HG03469 (cell line): ENCODE results near the gene FNIP2.

Experiments used
- ATAC-seq: cut with Tn5 transposase; IDR thresholded peaks from one replicate; pipeline ENCODE4 v1.9.1; 2021; ENCODE audit warnings: mild to moderate bottlenecking, moderate library complexity, moderate number of reproducible peaks; ENCODE audit not compliant: unreplicated experiment

Gene FNIP2

DNA sequence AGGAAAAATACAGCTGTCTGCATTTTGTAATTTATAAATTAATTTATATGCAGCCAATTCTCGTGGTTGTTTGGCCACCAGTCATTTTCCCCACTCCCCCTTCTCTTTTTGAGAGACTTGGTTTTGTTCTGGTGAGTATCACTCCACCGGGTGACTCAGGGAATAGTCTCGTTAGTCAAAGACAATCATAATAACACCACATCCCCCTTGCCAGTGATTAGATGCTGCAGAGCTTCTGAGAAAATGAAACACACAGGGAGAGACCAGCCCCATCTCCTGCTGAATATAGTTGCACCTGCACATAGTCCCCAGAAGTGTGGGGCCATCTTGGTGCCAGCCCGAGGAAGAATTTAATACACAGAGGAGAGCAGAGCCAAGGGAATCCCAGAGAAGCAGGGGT is 8.0 kb upstream of the FNIP2 start:
- ATAC-seq: no peak

DNA sequence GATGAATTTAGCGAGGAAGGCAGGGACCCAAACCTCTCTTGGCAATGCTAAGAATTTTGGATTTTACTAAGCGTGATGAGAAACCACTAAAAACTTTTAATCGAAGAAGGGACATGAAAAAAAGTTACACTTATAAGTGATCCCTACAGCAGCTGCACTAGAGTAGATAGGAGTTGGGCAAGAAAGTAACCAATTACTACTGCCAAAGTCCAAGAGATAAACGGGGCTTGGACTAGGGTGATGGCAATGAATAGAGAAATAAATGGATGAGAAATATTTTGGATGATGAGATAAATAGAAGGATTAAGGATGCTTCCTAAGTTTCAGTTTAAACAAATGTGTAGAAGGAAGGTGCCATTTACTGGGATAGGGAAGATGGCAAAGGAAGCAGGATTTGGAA is 6.3 kb upstream of the FNIP2 start:
- ATAC-seq: no peak

- ATAC-seq: no peak
Measured at GRCh38 chr4:158763462-158763861, 5.4 kb upstream of the FNIP2 start.

- no peak for ATAC-seq
Measured at GRCh38 chr4:158766434-158767044, 2.3 kb upstream of the FNIP2 start.

DNA sequence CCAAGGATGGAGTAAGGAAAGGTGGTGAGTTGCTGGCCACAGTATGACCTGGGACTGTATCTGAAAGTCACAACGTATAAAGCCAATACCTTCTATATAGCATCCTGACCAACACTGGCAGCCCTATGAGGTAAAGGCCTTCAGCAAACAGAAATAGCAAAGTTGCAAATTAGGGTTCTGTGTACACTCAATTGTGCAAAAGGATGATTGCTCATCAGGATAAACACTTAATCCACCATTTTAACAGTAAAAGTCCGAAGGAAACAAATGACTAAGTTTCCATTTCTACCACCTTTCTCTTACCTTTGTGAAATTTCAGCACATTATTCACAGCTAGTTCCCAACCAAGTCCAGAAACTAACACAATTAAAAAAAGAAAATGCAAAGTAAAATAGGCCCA is 1.4 kb upstream of the FNIP2 start:
- no peak for ATAC-seq

- peak; percentile 15 for ATAC-seq
Measured at GRCh38 chr4:158769175-158769921, 522 bp downstream of the FNIP2 start.

DNA sequence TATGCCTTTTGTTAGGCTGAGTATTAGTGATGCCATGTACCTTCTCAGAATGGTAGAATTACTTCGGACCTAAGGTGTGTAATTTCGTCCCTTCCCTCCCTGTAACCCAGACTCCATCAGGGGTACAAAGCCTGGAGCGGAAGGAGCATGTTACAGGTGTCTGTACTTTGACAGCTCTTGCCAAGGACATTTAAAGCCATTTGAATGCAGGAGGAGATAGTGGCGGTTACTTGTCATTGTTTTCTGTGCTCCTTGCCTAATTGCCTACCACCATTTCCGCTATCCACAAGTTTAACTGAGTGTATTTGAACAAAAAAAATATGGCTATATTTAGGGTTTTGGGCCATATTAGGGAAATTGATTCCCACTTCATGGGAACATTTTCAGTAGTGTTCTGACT is 1.8 kb downstream of the FNIP2 start:
- ATAC-seq: no peak

- no peak for ATAC-seq
Measured at GRCh38 chr4:158771776-158772175, 3.0 kb downstream of the FNIP2 start.

DNA sequence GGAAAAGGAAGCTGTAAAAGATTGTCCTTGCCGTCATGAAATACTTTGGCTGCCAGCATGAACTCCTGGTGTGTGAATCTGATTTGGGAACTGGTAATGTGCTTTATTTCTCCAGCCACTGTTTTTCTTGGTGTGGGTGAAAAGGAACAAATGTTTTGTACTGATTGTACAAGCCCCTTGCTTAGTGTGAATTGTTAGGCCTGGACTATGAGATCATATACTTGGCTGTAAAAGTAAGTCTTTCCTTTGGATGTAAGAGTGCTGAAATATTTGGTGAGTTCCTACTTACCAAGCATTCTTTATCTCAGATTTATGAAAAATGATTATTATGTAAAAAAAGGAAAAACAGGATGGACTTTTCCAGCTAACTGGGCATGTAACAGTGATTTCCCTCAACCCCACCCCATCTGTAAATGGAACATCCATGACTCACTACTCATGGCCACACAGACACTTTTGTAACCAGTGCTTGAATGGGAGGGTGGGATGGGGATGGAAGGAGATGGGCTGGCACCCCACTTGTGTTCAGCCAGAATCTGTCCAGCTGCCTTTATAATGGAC is 6.3 kb downstream of the FNIP2 start:
- no peak for ATAC-seq

GRCh38 chr4:158776106-158776505 is 7.3 kb downstream of the FNIP2 start:
- ATAC-seq: no peak

GRCh38 chr4:158777423-158778155 is 8.8 kb downstream of the FNIP2 start:
- peak; percentile 9 for ATAC-seq

DNA sequence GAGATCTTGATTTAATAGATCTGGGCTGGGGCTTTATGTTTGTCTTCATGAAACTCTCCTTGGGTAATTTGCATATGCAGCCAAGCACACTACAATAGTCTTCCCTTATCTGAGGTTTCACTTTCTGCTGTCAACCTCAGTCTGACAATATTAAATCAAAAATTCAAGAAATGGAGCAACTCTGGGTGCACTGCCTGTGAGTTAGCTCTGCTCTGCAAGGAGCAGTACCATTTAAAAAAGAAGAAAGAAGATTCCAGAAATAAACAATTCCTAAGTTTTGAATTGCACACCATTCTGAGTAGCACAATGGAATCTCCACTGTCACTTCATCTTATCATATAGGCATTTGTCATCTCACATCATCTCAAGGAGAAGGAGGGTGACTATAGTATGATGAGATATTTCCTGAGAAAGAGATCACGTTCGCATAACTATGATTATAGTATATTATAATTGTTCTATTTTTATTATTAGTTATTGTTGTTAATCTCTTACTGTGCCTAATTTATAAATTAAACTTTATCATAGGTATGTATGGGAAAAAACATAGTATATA is 9.4 kb downstream of the FNIP2 start:
- ATAC-seq: peak; percentile 98

DNA sequence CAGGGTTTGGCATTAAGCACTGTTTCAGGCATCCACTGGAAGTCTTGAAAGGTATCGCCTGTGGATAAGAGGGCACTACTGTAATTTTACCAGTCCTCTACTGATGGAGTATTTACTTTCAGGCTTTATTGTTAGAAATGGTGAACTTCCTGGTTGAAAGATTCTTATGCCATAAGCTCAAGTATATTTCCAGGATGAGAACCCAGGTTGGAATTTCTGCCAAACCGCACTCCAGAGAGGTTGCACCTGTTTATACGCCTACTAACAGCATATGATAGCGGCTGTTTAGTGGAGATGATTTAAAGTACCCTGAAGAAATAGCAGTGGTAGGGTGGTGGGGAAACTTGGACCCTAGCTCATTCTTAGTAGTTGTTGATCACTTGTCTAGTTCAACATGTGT is 9.9 kb downstream of the FNIP2 start:
- no peak for ATAC-seq

GRCh38 chr4:158781963-158782362 is 13.1 kb downstream of the FNIP2 start:
- ATAC-seq: no peak

GRCh38 chr4:158782551-158783360 is 13.9 kb downstream of the FNIP2 start:
- ATAC-seq: peak; percentile 27

DNA sequence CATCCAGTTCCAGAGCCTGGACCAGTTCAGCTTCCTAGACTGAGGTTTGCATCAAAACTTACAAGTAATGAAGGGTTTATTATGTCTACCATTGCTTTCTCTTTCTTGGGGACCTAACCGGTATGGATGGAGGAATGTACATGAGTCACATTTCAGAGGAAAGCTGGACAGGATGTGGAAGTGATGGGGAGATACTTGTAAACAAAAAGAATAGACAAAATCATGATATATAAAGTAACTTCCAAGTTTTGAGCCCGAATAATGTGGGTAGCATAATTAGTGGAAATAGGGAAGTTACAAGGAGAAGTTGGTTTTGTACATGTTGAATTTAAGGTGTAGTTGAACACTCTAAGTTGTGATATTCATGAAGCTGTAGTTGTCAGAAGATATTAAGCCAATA is 15.0 kb downstream of the FNIP2 start:
- ATAC-seq: no peak

- no peak for ATAC-seq
Measured at GRCh38 chr4:158785718-158786117, 16.9 kb downstream of the FNIP2 start.

DNA sequence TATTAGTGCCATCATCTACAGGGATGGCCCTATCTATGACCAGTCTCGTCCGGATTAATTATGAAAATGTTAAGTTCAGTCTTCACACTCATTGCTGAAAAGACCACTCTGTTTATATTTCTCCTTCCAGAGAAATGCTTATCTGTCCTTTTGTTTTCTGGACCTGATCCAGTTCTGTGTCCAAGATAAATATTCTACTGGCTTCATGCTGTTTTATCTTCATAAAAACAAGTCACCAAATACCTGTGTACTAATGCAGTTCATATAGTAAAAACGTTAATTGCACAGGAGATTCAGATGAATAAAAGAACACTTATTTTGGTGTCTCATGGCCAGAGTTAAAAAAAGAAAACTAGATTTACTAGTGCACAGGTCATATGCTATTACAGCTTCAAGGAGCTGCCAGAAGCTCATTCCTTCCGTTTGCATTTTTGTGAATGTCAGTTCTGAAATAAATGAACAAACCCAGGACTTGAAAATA is 17.3 kb downstream of the FNIP2 start:
- no peak for ATAC-seq

DNA sequence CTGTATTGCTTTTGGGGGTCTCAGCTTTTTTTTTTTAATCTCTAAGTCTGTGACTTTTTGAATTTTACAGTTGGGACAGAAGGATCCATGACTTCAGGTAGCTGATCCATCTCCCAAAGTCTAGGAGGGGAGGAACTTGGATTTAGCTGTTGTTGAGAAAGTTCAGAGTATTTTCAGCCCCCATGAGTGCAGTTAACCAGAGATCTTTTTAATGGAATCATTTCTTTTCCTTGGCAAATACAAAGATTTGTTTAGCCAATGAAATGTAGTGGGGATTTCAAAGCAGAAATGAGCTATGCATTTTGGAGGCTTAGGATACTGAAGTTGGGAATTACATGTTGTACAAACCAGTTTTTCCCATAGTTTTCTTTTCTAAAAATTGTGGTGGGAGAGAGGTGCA is 18.1 kb downstream of the FNIP2 start:
- no peak for ATAC-seq

DNA sequence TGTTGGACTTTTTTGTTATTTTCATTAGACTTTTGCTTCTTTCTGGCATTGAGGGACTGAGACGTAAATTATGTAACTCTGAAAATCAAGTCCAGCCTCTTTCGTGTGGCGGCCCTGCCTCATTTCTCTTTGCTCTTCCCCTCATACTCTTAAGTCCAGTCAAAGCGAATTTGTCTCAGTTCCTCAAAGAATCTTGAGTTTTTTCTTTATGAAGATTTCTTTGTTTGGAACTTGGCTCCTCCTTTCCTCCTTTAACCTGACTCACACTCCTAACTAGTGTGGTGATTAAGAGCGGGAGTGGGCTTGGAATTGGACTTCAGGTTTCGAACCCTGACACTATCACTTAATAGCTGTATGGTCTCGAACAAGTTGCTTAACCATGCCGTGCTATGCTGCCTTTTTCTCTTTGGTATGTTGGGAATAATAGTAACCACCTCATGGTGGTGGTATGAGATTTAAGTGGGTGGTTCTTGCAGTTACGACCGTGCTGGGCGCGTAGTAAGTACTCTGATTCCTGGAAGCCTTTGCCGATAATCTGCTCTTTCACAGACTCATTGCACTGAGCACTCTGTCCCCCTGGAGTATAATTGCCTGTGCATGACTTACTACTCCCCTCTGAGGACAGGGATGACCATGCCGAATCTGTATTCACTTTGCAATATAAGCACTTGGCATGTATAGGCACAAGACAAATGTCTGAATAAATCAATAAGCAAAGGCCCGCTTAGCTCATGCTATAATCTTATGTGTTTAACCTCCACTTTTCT is 19.1 kb downstream of the FNIP2 start:
- no peak for ATAC-seq
